GM19467 (cell line): ENCODE measurements around the gene MLC1.

ENCODE experiments used
- ATAC-seq: cut with Tn5 transposase; IDR thresholded peaks from one replicate; pipeline ENCODE4 v1.9.1; 2021; ENCODE audit warnings: mild to moderate bottlenecking, moderate library complexity; ENCODE audit not compliant: unreplicated experiment

The MLC1 gene

DNA sequence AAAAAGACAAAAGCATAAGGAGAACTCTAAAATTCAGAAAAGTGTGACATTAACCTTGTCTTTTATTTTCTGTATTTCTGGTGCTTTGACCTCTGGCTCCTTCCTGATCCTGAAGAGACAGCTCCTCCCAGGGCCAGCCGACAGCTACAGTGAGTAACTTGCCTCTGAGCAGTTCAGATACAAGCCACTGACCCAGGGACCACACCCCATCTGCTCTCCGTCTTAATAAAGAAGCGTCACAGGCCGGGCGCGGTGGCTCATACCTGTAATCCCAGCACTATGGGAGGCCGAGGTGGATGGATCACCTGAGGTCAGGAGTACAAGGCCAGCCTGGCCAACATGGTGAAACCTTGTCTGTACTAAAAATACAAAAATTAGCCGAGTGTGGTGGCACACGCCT lies 6.5 kb downstream of the MLC1 start:
- ATAC-seq: no peak

GRCh38 chr22:50078246-50078645 lies 7.0 kb downstream of the MLC1 start:
- ATAC-seq: no peak

DNA sequence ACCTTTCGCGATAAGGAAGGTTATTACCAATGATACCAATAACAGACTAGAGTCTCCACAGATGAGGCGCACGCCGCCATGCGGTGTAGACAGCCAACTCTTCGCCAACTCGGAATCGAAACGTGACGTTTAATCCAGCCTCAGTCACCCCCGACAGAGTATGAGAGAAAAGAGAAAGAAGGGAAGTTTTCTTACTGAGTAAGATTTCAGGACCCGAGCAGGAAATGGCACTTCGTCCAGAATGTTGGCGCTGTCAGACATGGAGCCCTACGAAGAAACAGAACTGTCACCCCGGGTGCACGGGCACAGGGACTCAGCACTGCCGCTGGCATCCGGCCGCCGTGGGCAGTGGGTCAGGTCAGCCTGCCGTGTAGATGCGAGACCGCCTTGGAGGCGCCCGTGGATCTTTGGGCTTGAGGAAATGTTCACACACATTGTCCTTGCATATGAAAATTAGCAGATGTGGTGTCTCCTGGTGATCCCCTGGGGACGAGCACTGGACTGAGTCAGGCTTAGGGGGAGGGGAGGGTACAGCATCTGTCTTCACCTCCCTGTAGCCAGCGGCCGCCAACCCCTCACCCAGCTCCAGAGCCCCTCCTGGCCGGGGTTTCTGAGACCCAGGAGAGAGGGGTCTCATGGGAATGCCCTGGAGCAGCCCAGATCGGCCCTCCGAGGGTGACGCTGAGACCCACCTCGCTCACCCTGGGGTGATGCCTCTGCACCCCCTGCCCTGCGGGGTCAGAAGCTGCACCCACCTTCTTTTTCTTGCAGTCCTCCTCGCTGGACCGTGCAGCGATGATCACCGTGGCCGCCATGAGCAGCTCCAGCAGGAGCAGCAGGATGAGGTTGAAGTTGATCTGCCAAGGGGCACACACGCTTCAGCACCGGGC lies 8.3 kb downstream of the MLC1 start:
- ATAC-seq: no peak

- no peak for ATAC-seq
These were observed 10.4 kb downstream of the MLC1 start for GRCh38 chr22:50074551-50075530.

DNA sequence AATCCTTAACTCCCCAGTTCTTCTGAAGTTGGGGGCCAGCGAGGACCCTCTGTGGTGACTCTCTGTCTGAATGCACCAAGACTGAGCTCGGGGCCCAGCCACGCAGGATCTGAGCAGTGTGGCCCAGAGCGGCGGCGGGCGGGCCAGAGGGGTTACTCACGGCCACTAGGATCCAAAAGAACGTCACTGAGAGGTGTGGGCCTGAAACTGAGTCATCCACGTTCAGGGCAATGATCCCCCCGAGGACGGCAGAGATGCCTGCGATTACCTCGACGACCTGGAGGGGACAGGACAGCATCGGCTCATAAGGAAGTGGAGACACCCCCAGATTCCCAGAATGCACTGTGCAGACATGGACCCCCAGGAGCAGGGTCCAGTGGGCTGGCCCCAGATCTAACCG lies 11.2 kb downstream of the MLC1 start:
- no peak for ATAC-seq

- ATAC-seq: no peak
These were observed 12.3 kb downstream of the MLC1 start for GRCh38 chr22:50072714-50073538.

GRCh38 chr22:50072167-50072555 lies 13.1 kb downstream of the MLC1 start:
- ATAC-seq: no peak

GRCh38 chr22:50071432-50072166 lies 13.6 kb downstream of the MLC1 start:
- no peak for ATAC-seq

- ATAC-seq: no peak
These were observed 14.9 kb downstream of the MLC1 start for GRCh38 chr22:50070366-50070765.

- no peak for ATAC-seq
These were observed 17.1 kb downstream of the MLC1 start for GRCh38 chr22:50068096-50068495.

DNA sequence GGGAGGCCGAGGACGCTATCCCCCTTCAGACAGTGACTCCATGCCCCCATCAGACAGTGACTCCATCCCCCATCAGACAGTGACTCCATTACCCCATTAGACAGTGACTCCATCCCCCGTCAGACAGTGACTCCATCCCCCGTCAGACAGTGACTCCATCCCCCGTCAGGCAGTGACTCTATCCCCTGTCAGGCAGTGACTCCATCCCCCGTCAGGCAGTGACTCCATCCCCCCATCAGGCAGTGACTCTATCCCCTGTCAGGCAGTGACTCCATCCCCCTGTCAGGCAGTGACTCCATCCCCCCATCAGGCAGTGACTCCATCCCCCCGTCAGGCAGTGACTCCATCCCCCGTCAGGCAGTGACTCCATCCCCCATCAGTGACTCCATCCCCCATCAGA lies 18.0 kb downstream of the MLC1 start:
- ATAC-seq: no peak

GRCh38 chr22:50064453-50064852 lies 20.8 kb downstream of the MLC1 start:
- ATAC-seq: no peak

DNA sequence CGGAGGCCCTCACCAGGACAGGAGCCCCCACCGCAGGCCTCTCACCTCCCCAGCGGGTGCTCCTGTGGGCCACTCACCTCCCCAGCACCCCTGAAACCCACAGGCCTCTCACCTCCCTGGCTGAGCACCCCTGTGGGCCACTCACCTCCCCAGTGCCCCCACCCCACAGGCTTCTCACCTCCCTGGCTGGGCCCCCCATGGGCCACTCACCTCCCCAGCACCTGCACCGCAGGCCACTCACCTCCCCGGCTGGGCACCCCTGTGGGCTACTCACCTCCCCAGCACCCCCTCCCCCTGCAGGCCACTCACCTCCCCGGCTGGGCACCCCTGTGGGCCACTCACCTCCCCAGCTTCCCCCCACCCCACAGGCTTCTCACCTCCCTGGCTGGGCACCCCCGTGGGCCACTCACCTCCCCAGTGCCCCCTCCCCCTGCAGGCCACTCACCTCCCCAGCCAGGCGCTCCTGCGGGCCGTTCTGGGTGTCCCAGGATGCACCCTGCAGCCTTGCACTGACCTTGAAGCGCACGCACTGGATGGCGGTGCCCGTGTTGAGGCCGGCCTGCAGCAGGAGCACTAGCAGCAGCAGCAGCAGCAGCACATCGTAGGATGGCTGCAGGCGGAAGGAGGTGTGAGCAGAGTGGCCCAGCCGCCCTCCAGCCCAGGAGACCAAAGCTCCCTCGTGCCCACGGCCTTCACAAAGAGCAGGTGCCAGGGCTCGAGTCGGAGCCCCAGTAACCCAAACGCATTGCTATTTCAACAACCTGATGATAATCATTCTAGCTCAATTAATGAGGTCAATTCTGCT lies 21.4 kb downstream of the MLC1 start:
- ATAC-seq: no peak

DNA sequence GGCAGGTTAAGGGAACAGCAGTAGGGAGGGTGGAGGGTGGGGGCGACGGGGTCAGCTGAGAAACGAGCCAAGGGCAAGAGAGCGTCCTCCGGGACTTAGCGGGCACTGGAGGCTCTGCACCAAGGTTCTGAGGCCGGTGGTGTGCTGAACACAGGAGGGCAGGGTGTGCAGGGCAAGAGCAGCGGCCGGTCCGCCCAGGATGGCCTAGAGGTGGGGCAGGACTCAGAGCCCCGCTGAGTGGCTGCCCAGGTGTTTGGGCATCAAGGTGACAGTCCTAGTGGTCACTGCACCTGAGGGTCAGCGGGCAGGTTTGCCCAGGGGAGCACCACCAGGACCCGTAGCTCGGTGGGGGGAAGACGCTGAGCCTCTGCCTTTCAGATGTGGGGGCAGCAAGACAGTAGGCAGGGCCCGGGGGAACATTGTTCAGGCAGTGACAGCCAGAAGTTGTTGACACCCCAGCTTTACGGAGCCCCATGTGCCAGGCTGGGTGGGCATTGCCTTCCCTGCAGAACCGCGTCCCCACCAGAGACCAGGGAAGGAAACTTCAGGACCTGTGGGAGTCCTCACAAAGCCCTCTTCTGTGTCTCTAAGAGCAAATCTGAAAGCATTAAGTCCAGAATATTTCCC lies 22.6 kb downstream of the MLC1 start:
- ATAC-seq: no peak

- no peak for ATAC-seq
These were observed 23.3 kb downstream of the MLC1 start for GRCh38 chr22:50061824-50062355.

DNA sequence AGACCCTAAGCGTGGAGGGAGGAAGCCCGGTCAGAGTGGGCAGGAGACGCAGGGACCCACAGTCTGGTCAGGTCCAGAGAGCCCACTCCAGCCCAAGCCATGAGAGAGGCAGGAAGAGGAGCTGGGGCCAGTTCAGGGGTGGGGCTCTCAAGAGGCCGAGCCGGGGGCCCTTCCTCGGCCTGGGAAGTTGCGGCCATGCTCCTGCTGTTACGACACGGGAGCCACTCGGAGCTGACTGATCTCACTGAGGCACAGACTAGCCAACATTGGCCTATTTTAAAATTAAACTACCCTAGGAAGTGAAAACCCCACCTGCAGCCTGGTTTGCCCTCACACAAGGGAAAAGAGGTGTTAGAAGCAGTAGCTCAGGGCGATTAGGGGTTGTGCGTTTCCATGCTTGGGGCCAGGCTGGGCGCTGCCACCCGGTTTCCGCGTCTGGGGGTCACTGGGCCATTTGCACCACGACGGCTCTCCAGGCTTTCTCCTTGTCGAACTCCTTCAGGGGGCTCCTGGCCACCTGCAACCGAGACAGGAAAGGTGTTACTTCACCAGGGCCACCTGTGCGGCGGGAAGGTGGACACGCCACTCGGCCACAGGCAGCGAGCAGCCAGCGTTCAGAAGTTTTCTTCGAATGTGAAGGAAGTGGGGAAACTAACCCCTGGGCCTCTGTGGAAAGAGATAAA lies 23.9 kb downstream of the MLC1 start:
- ATAC-seq: no peak

DNA sequence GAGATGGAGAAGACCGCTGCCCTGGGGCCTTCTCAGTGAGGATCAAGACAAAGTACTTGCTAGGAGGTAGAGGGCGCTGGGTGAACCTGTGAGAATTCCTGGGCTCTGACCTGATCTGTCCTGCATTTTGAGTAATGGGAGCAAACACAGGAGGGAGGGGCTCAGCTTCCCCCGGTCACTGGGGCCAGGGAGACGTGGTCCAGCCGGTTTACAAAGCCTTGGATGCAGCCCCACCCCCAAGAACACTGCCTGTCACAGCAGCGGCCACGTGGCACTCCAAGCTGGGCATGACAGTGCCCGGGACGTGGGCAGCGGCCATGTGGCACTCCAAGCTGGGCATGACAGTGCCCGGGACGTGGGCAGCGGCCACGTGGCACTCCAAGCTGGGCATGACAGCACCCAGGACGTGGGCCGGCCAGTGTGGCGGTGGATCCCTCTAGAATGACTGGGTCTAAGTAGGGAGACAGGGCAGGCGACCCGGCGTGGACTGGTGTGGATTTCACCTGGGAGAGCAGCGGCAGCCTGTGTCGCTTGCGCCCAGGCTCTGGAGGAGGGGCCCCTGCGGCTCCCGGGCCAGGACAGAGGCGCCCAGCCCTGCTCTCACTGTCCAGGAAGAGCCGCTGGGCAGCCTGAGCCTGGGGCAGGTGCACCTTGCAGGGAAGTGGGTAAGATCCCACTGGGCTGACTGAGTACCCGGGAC lies 24.6 kb downstream of the MLC1 start:
- ATAC-seq: no peak

DNA sequence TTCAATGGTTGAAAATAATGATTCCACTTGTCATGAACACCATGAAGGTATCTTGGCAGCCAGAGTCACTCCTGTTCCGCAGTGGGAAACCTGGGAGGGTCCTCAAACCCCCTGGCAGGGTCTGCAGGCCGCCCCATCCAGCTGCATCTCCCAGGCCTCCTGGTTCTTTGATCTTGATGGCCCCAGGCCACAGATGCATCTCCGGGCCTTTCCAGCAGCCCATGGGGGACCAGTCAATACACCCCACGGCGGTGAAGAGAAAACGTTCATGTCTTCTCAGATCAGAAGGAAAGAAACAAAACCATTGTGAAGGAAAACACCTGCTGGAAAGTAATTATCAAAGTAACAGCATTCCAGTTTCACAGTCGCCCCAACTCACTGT lies 25.4 kb downstream of the MLC1 start:
- ATAC-seq: no peak
